ENCODE data around the gene OTOS. TPM values are rescaled to one million over a fixed set of nuclear protein-coding genes. Genes with fewer than 3 reads are reported as not detected.
A peak's percentile ranks its signal among the peaks of the same experiment; 100 is the strongest.

Gene OTOS
- total RNA-seq, 1 donor from 2014 or later = not detected

GRCh38 chr2:240183875-240184590, 43.6 kb upstream of the OTOS start:
- Histone ChIP-seq H3K27ac (no peak overlapping the region), H3K36me3 (no peaks in the 10 kb centered on the region), H3K27me3 (peaks cover 4% of the 10 kb centered on the region), H3K4me3 (no peak overlapping the region), H3K9me3 (peaks cover 5% of the 10 kb centered on the region), H3K4me1 (no peaks in the 10 kb centered on the region)
- DNase-seq (peak; percentile 35), ATAC-seq (no peak)
- intact Hi-C loops (cut with DNase I) = no loop called here
- no peak for TF ChIP-seq CTCF (IDR thresholded peaks at IDR 0.05)

- Histone ChIP-seq H3K9me3 (peaks cover 5% of the 10 kb centered on the region), H3K27ac (no peak overlapping the region), H3K27me3 (peaks cover 6% of the 10 kb centered on the region), H3K4me1 (no peaks in the 10 kb centered on the region), H3K4me3 (no peak overlapping the region), H3K36me3 (no peaks in the 10 kb centered on the region)
- DNase-seq (peak; percentile 47), ATAC-seq (no peak)
- TF ChIP-seq CTCF (IDR thresholded peaks at IDR 0.05) = no peak
- intact Hi-C loops (cut with DNase I) = no loop called here
These were observed 42.8 kb upstream of the OTOS start for GRCh38 chr2:240183006-240183874.

GRCh38 chr2:240182476-240182875, 42.0 kb upstream of the OTOS start:
- Histone ChIP-seq H3K4me3 (no peak overlapping the region), H3K4me1 (no peaks in the 10 kb centered on the region), H3K27me3 (peaks cover 8% of the 10 kb centered on the region), H3K9me3 (no peaks in the 10 kb centered on the region), H3K36me3 (no peaks in the 10 kb centered on the region), H3K27ac (no peak overlapping the region)
- intact Hi-C loops (cut with DNase I) = no loop called here
- ATAC-seq (no peak), DNase-seq (peak; percentile 33)
- TF ChIP-seq CTCF (IDR thresholded peaks at IDR 0.05) = no peak

GRCh38 chr2:240182001-240182400, 41.5 kb upstream of the OTOS start:
- no peak for ATAC-seq
- H3K9me3 ChIP-seq = no peaks in the 10 kb centered on the region
- intact Hi-C loops (cut with DNase I) = no loop called here
- no peaks in the 10 kb centered on the region for H3K36me3 ChIP-seq
- H3K4me1 ChIP-seq = no peaks in the 10 kb centered on the region
- H3K4me3 ChIP-seq = no peak overlapping the region
- no peak for TF ChIP-seq CTCF (IDR thresholded peaks at IDR 0.05)
- H3K27me3 ChIP-seq = peaks cover 8% of the 10 kb centered on the region
- DNase-seq = peak; percentile 10
- no peak overlapping the region for H3K27ac ChIP-seq

GRCh38 chr2:240179941-240180666, 39.6 kb upstream of the OTOS start:
- intact Hi-C loops (cut with DNase I) = no loop called here
- Histone ChIP-seq H3K36me3 (no peaks in the 10 kb centered on the region), H3K27me3 (peaks cover 8% of the 10 kb centered on the region), H3K27ac (no peak overlapping the region), H3K4me3 (no peak overlapping the region), H3K4me1 (no peaks in the 10 kb centered on the region), H3K9me3 (no peaks in the 10 kb centered on the region)
- TF ChIP-seq CTCF (IDR thresholded peaks at IDR 0.05) = no peak
- DNase-seq = peak; percentile 38
- ATAC-seq = no peak
